ENCODE data around the gene PRKAR1B. TPM values are rescaled to one million over a fixed set of nuclear protein-coding genes. Genes with fewer than 3 reads are reported as not detected.

The PRKAR1B gene
- total and polyA plus RNA-seq, 10 of the 15 experiments (the other 5 are each of a cell fraction or from before 2014, with no cell fraction given), result 1.4 to 45.6 (median 19.3) TPM

GRCh38 chr7:569071-569855, 157.8 kb downstream of the PRKAR1B start:
- CTCF ChIA-PET, result no interaction called here
- ATAC-seq, result no peak
- BruUV-seq (replicated peaks), result no TSS peak

More at GRCh38 chr7:569071-569855, 157.8 kb downstream of the PRKAR1B start:
- TF ChIP-seq RELA (IDR thresholded peaks at IDR 0.05; ENCODE audit: borderline replicate concordance, partially characterized antibody) (no peak), FOXK2 (IDR thresholded peaks at IDR 0.05) (no peak), BCL3 (IDR thresholded peaks at IDR 0.05; ENCODE audit: borderline replicate concordance, insufficient read depth, low read depth, low read length, poor library complexity, severe bottlenecking) (no peak), IKZF1 (conservative IDR thresholded peaks at IDR 0.05) (no peak), FOS (IDR thresholded peaks at IDR 0.05; ENCODE audit: borderline replicate concordance, extremely low read depth, insufficient read length) (no peak), TBL1XR1 (IDR thresholded peaks at IDR 0.05; ENCODE audit: low read depth, low read length) (no peak), SPI1 (IDR thresholded peaks at IDR 0.05; ENCODE audit: borderline replicate concordance, insufficient read depth, low read depth, low read length) (no peak), PBX3 (IDR thresholded peaks at IDR 0.05; ENCODE audit: insufficient replicate concordance, low read depth, low read length) (no peak), ATF7 (IDR thresholded peaks at IDR 0.05; ENCODE audit: low read depth) (no peak)
- Histone ChIP-seq H2AFZ (ENCODE audit: control insufficient read depth, low read depth, low read length) (no peak overlapping the region), H3K36me3 (ENCODE audit: control insufficient read depth in 2 of 2, insufficient read depth in 2 of 2, low read length in 1 of 2) (no peaks in the 10 kb centered on the region), H3K27me3 (replicated peaks in 1 of 2; ENCODE audit: control insufficient read depth in 2 of 2, insufficient read depth in 2 of 2, low read length in 1 of 2) (no peaks in the 10 kb centered on the region), H3K9ac (ENCODE audit: control insufficient read depth, insufficient read depth, low read length) (no peak overlapping the region), H3K4me1 (ENCODE audit: control insufficient read depth, insufficient read depth, low read length) (no peaks in the 10 kb centered on the region), H3K4me2 (ENCODE audit: control insufficient read depth, insufficient read depth) (no peak overlapping the region), H3K9me3 (replicated peaks; ENCODE audit: control insufficient read depth, insufficient read depth, low read length) (no peaks in the 10 kb centered on the region; the same call in 1 of the 3 replicates), H3K4me3 (no peak overlapping the region), H3K79me2 (ENCODE audit: control insufficient read depth, insufficient read depth, low read length) (no peaks in the 10 kb centered on the region), H4K20me1 (ENCODE audit: control insufficient read depth, insufficient read depth) (no peaks in the 10 kb centered on the region), H3K27ac (ENCODE audit: control insufficient read depth, insufficient read depth) (no peak overlapping the region)
- in situ Hi-C loops (cut with MboI), result no loop called here
- DNase-seq (ENCODE audit: low read depth, low spot score), result no peak
- RAD21 ChIA-PET (ENCODE audit: unreplicated experiment), result no interaction called here
- intact Hi-C loops (cut with micrococcal nuclease; ENCODE audit: unreplicated experiment), result no loop called here
- POLR2A ChIA-PET, result no interaction called here
- WGBS (ENCODE audit: insufficient coverage, insufficient replicate concordance, low lambda C conversion rate, missing lambda C conversion rate), result 94% methylated on average over 26 of the region's 30 CpGs
- SMC1A ChIA-PET (ENCODE audit: uncharacterized antibody, unreplicated experiment), result interaction anchor here (0.5 kb wide), 1 partner anchor 55 kb away, joined by 3 read pairs; no protein-coding TSS in a partner anchor
- no peak for FAIRE-seq

Data from GM12878 (cell line).